ENCODE results near the gene LMO7. TPM values are rescaled to one million over a fixed set of nuclear protein-coding genes. Genes with fewer than 3 reads are reported as not detected.

LMO7 gene
- total RNA-seq, 1 donor from 2014 or later, result 176 TPM

GRCh38 chr13:75818179-75818967, 182.2 kb downstream of the LMO7 start:
- peaks cover 5 to 9% of the 10 kb centered on the region in 2 donors for H3K36me3 ChIP-seq
- no peak for TF ChIP-seq CTCF (IDR thresholded peaks at IDR 0.05)
- intact Hi-C loops (cut with DNase I), result no loop called here
- no peak for DNase-seq (ENCODE audit: low spot score in 2 of 2)
- no peaks in the 10 kb centered on the region for H3K27me3 ChIP-seq
- H3K27ac ChIP-seq, result no peak overlapping the region
- H3K4me1 ChIP-seq, result peaks cover 0 to 2% of the 10 kb centered on the region in 2 donors
- no peaks in the 10 kb centered on the region for H3K9me3 ChIP-seq
- no peak overlapping the region for H3K4me3 ChIP-seq

- Histone ChIP-seq H3K36me3 (peaks cover 5 to 13% of the 10 kb centered on the region in 2 donors), H3K27ac (no peak overlapping the region), H3K4me3 (no peak overlapping the region), H3K4me1 (no peaks in the 10 kb centered on the region), H3K27me3 (no peaks in the 10 kb centered on the region), H3K9me3 (no peaks in the 10 kb centered on the region)
- no peak for TF ChIP-seq CTCF (IDR thresholded peaks at IDR 0.05)
- DNase-seq (ENCODE audit: low spot score in 2 of 2), result no peak
- intact Hi-C loops (cut with DNase I), result no loop called here
Measured at GRCh38 chr13:75818968-75819225, 182.8 kb downstream of the LMO7 start.

GRCh38 chr13:75825161-75825560, 189.0 kb downstream of the LMO7 start:
- H3K9me3 ChIP-seq, result no peaks in the 10 kb centered on the region
- intact Hi-C loops (cut with DNase I), result no loop called here
- no peaks in the 10 kb centered on the region for H3K27me3 ChIP-seq
- no peak for TF ChIP-seq CTCF (IDR thresholded peaks at IDR 0.05)
- H3K4me3 ChIP-seq, result no peak overlapping the region
- H3K36me3 ChIP-seq, result peaks cover 0 to 23% of the 10 kb centered on the region in 2 donors
- no peaks in the 10 kb centered on the region for H3K4me1 ChIP-seq
- no peak overlapping the region for H3K27ac ChIP-seq
- no peak for DNase-seq (ENCODE audit: low spot score in 2 of 2)

- Histone ChIP-seq H3K27me3 (no peaks in the 10 kb centered on the region), H3K36me3 (peaks cover 0 to 23% of the 10 kb centered on the region in 2 donors), H3K4me1 (no peaks in the 10 kb centered on the region), H3K4me3 (no peak overlapping the region), H3K27ac (no peak overlapping the region), H3K9me3 (no peaks in the 10 kb centered on the region)
- intact Hi-C loops (cut with DNase I), result no loop called here
- no peak for DNase-seq (ENCODE audit: low spot score in 2 of 2)
- TF ChIP-seq CTCF (IDR thresholded peaks at IDR 0.05), result no peak
Measured at GRCh38 chr13:75825594-75825993, 189.5 kb downstream of the LMO7 start.

- no peak for DNase-seq (ENCODE audit: low spot score in 2 of 2)
- Histone ChIP-seq H3K9me3 (no peaks in the 10 kb centered on the region), H3K4me1 (no peaks in the 10 kb centered on the region), H3K4me3 (no peak overlapping the region), H3K27ac (no peak overlapping the region), H3K27me3 (no peaks in the 10 kb centered on the region), H3K36me3 (peaks cover 0 to 23% of the 10 kb centered on the region in 2 donors)
- intact Hi-C loops (cut with DNase I), result no loop called here
- TF ChIP-seq CTCF (IDR thresholded peaks at IDR 0.05), result no peak
Measured at GRCh38 chr13:75826391-75826790, 190.3 kb downstream of the LMO7 start.

- H3K27ac ChIP-seq, result no peak overlapping the region
- intact Hi-C loops (cut with DNase I), result no loop called here
- no peaks in the 10 kb centered on the region for H3K27me3 ChIP-seq
- no peak overlapping the region for H3K4me3 ChIP-seq
- no peak for DNase-seq (ENCODE audit: low spot score in 2 of 2)
- no peak for TF ChIP-seq CTCF (IDR thresholded peaks at IDR 0.05)
- H3K36me3 ChIP-seq, result peaks cover 0 to 9% of the 10 kb centered on the region in 2 donors
- H3K4me1 ChIP-seq, result no peaks in the 10 kb centered on the region
- no peaks in the 10 kb centered on the region for H3K9me3 ChIP-seq
Measured at GRCh38 chr13:75829830-75830229, 193.7 kb downstream of the LMO7 start.
